HFF-Myc (cell line): ENCODE data around the gene ATAD2B.

Experiments
- DNase-seq: peaks from one replicate; pipeline ENCODE4 v3.0.0-alpha.2; 2011; ENCODE audit warnings: low read depth; ENCODE audit errors: extremely low read depth
- H3K4me3 ChIP-seq: replicated peaks from 2 replicates; pipeline ENCODE4 v1.5.1; 2011; ENCODE audit warnings: low read depth, mild to moderate bottlenecking, control low read depth, low read length
- TF ChIP-seq, protein P1 (sequence below): IDR thresholded peaks from 2 replicates; pipeline ENCODE4 v1.5.1; 2012; ENCODE audit warnings: mild to moderate bottlenecking, low read depth, low read length, control low read depth; ENCODE audit errors: missing control alignments

Gene ATAD2B

DNA sequence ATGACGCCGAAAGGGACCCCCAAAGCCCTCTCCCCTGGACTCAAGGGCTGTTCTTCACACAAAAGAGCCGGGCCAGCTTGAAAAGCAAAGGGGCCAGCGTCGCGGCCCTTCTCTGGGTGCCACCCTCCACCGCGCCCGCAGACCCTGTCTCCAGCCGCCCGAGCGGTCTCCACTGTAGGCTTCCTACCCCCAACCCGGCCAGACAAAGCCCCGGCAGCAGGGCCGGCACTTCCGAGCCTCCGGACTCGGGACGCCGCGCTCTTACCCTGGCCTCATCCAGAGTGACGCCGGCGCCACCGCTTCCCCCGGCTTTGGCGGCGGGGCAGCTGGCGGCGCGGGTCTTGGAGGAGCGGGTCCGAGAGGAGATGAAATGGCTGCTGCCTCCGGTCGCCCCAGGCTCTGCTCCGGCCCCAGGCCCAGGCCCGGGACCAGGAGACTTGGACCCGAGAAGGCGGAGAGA, 603 bp downstream of the ATAD2B start:
- TF ChIP-seq, protein P1, sequence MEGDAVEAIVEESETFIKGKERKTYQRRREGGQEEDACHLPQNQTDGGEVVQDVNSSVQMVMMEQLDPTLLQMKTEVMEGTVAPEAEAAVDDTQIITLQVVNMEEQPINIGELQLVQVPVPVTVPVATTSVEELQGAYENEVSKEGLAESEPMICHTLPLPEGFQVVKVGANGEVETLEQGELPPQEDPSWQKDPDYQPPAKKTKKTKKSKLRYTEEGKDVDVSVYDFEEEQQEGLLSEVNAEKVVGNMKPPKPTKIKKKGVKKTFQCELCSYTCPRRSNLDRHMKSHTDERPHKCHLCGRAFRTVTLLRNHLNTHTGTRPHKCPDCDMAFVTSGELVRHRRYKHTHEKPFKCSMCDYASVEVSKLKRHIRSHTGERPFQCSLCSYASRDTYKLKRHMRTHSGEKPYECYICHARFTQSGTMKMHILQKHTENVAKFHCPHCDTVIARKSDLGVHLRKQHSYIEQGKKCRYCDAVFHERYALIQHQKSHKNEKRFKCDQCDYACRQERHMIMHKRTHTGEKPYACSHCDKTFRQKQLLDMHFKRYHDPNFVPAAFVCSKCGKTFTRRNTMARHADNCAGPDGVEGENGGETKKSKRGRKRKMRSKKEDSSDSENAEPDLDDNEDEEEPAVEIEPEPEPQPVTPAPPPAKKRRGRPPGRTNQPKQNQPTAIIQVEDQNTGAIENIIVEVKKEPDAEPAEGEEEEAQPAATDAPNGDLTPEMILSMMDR, result no peak
- peak overlapping the region; percentile 94 for H3K4me3 ChIP-seq
- DNase-seq, result no peak

DNA sequence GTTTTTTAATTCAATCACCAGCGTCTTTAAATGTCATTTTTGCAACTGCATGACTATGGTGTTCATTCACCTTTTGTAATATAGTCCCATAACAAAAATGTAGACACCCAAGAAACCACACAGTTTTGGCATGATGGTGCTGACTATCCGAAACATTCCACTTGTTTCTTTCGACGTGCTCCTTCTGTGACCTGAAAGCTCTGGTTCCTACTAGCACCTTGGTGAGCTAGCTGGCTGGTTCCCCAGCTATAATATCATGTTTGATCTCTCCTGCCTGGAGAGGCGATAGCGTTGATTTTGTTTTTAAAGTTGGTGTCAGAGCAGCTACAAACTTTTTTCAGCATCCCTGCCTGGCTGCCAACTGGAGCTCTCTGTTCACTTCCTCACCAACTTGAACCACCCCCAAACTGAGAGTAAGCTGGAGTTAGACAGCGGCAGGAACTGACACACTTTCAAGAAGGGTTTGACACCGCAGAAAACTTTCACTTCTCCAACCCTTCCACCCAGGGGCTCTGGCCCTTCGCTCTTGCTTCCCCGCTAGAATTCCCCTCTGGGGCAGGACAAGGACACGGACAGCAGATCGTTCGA, 1.1 kb downstream of the ATAD2B start:
- peak overlapping the region; percentile 94 for H3K4me3 ChIP-seq
- no peak for DNase-seq
- TF ChIP-seq, protein P1, result no peak

DNA sequence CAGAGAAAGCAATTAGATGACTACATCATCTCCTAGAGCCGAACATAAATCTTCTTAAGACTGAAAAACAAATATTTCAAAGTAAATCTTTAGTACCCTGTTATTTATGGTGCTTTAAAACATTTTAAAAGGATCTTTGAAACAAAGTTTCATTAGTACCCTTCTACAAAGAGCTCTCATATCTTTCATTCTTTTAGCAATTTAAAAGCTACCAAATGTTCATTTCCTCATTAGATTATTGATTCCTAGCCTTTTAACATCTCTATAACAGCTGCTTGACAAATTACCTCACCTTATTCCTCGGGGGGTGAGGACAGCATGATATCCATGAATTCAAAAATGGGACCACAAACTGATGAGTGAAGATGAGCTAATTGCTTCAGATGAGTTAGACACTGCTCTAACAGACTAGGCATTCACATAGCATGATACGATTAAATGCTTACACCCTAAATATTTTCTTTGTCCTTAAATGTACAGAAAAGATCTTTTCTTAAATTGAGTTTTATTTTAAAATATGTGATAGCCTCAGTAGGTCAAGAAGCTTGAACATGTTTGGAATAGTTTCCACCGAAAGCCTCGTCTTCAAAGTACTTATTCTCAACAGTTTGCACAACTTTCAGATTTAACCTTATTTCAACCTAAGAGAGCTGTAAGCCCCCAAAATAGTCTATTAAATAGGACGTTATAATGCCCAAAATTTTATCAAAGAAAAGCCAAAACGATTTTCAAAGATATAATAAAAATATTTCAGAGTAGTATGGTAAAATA, 2.1 kb downstream of the ATAD2B start:
- peak overlapping the region; percentile 94 for H3K4me3 ChIP-seq
- TF ChIP-seq, protein P1, result no peak
- no peak for DNase-seq

DNA sequence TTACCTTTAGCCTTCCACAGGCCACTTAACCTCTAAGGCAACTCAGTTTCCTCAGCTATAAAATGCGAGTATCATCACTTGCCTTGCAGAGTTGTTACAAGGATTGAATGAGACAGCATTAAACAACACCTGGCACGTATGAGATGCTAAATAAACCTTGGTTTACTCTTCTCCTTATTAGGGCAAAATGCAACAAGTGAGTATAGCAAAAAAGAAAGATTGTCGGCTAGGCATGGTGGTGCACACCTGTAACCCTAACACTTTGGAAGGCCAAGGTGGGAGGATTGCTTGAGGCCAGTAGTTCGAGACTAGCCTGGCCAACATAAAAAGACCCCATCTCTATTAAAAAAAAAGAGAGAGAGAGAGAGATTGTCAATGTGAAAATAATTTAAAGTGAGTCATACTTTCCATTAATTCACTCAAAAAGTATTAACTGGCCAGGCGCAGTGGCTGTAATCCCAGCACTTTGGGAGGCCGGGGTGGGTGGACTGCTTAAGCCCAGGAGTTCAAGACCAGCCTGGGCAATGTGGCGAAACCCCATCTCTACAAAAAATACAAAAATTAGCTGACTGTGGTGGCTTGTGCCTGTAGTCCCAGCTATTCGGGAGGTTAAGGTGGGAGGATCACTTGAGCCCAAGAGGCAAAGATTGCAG, 8.0 kb downstream of the ATAD2B start:
- no peak for DNase-seq
- TF ChIP-seq, protein P1, result no peak
- no peak overlapping the region for H3K4me3 ChIP-seq

DNA sequence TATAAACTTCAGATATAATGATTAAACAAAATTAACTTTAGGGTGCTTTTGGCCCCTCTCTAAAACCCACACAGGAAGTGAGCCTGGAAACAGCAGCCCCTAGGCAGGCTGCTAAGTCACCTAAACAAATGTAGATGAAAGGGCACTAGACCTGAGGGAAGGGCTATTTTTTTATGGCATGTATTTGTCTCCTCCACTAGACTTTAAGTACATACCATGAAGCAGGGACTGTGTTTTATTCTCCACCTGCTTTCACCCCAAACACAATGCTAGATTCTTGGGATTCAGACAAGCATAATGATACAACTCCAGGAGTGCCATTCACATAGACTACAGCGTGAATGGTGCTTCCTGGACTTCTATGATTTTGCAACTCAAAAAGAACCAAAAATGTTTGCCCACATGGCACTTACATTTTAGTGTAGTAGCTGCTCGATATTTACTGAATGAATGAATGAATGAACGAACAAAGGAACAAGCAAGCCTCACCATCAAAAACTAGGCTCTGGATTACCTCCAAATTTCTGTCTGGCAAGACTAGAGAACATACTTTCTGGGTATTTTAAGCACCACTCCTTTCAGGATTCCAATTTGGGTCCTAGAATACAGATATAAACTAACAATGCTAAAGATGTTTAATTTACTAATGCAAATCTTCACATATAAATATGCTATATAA, 10.1 kb downstream of the ATAD2B start:
- no peak for DNase-seq
- TF ChIP-seq, protein P1, result no peak
- H3K4me3 ChIP-seq, result no peak overlapping the region

DNA sequence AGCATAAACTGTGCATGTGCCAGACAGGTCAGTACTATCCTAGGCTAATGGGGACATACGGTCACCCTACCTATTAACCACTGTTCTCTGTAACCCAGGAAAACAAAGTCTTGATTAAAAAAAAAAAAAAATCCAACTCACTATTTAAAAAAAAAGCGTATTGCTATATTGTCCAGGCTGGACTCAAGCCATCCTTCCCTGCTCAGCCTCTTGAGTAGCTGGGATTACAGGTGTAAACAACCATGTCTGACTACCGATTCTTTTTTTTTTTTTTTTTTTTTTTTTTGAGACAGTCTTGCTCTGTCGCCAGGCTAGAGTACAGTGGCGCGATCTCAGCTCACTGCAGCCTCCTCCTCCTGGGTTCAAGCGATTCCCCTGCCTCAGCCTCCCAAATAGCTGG, 11.6 kb downstream of the ATAD2B start:
- no peak for DNase-seq
- H3K4me3 ChIP-seq, result no peak overlapping the region
- TF ChIP-seq, protein P1, result no peak
